Caki2 (cell line): ENCODE measurements around the gene OR6C75. TPM values are rescaled to one million over a fixed set of nuclear protein-coding genes. Genes with fewer than 3 reads are reported as not detected.

ENCODE experiments used
- DNase-seq: peaks from one replicate; pipeline ENCODE4 v3.0.0-alpha.2; 2015; ENCODE audit warnings: low read depth
- in situ Hi-C: cut with HindIII; loops from 2 replicates; pipeline ENCODE4 v1.10.0; 2016; ENCODE audit warnings: low sequenced_read_pairs, low pct_unique_long_range_greater_than_20kb, mixed read lengths
- total RNA-seq: library from RNA; depleted of rRNA; stranded (reverse); fragments of >200 nt; shearing (Covaris generic); gene quantifications from 2 replicates; pipeline ENCODE4 v1.2.3, GENCODE V29; 2014; ENCODE audit warnings: low replicate concordance; rRNA removed

The OR6C75 gene
- total RNA-seq, 1 experiment from 2014 or later = not detected

DNA sequence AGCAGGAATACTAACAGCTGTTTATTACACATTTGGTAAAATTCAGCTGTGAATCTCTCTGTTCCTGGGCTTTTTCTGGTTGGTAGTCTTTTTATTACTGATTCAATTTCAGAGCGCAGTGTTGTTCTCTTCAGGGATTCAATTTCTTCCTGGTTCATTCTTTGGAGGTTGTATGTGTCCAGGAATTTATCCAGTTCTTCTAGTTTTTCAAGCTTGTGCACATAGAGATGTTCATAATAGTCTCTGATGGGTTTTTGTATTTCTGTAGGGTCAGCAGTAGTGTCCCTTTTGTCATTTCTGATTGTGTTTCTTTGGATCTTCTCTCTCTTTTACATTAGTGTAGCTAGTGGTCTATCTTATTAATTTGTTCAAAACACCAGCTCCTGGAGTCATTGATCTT is 54.2 kb downstream of the OR6C75 start:
- no peak for DNase-seq
- in situ Hi-C loops = no loop called here

Other genes starting within 250 kb of the OR6C75 start
- gene OR9K2, start 236.6 kb upstream of the OR6C75 start, total RNA-seq = not detected in 2 replicates
- not detected in 2 replicates for gene OR10A7, start 141.9 kb upstream of the OR6C75 start, total RNA-seq
- gene OR6C74, start 118.4 kb upstream of the OR6C75 start, total RNA-seq = not detected in 2 replicates
- not detected in 2 replicates for gene OR6C6, start 66.4 kb upstream of the OR6C75 start, total RNA-seq
- not detected in 2 replicates for gene OR6C1, start 48.6 kb upstream of the OR6C75 start, total RNA-seq
- not detected in 2 replicates for gene OR6C3, start 32.2 kb upstream of the OR6C75 start, total RNA-seq
- gene OR6C65, start 37.6 kb downstream of the OR6C75 start, total RNA-seq = not detected in 2 replicates
- not detected in 2 replicates for gene OR6C76, start 63.3 kb downstream of the OR6C75 start, total RNA-seq
- gene OR6C2, start 81.1 kb downstream of the OR6C75 start, total RNA-seq = not detected in 2 replicates
- not detected in 2 replicates for gene OR6C70, start 107.2 kb downstream of the OR6C75 start, total RNA-seq
- not detected in 2 replicates for gene OR6C68, start 129.4 kb downstream of the OR6C75 start, total RNA-seq
- not detected in 2 replicates for gene OR6C4, start 186.6 kb downstream of the OR6C75 start, total RNA-seq
- gene OR2AP1, start 209.5 kb downstream of the OR6C75 start, total RNA-seq = not detected in 2 replicates